IMR-90 (cell line): Measurements from ENCODE around the gene DAD1. TPM values are rescaled to one million over a fixed set of nuclear protein-coding genes. Genes with fewer than 3 reads are reported as not detected.

Experiments used
- ATAC-seq: fragments of 200-7000 bp; cut with Tn5 transposase; 2 replicates; pipeline ENCODE4 v1.9.1; 2020; ENCODE audit warnings: low read depth, mild to moderate bottlenecking, moderate library complexity
- BruUV-seq: library from RNA; stranded (reverse); fragments of 400-500 nt; replicated peaks from 2 replicates; lab custom pipeline; 2021; lab: Mats Ljungman, UMichigan
- CTCF ChIA-PET: fragments of 300-600 bp; formaldehyde crosslinking; extraction: SDS; loops from one replicate; lab custom pipeline; 2021; ENCODE audit warnings: antibody characterized with exemption; lab: Yijun Ruan, JAX
- POLR2A ChIA-PET: fragments of 300-600 bp; sonication (Branson Sonifier 250); formaldehyde crosslinking; loops from one replicate; lab custom pipeline; 2022; ENCODE audit warnings: antibody characterized with exemption; ENCODE audit not compliant: unreplicated experiment; lab: Charles Lee
- DNase-seq: peaks from one replicate; pipeline ENCODE4 v3.0.0; 2013
- H2AFZ ChIP-seq: replicated peaks from 2 replicates; pipeline ENCODE3; 2013; ENCODE audit warnings: low read length, mild to moderate bottlenecking; ENCODE audit not compliant: poor library complexity
- H2AK5ac ChIP-seq: 2 replicates; pipeline ENCODE4 v1.6.1; 2013; ENCODE audit warnings: low read depth, low read length, inconsistent platforms
- H2AK9ac ChIP-seq: replicated peaks from 2 replicates; pipeline ENCODE3; 2013; ENCODE audit warnings: mild to moderate bottlenecking, low read depth, low read length, moderate library complexity; ENCODE audit not compliant: poor library complexity
- H2BK120ac ChIP-seq: 2 replicates; pipeline ENCODE4 v1.6.1; 2013; ENCODE audit warnings: low read depth, low read length, inconsistent platforms
- H2BK15ac ChIP-seq: 3 replicates; pipeline ENCODE4 v1.6.1; 2013; ENCODE audit warnings: low read depth, low read length, inconsistent platforms
- H2BK20ac ChIP-seq: 2 replicates; pipeline ENCODE4 v1.6.1; 2013; ENCODE audit warnings: low read depth, mild to moderate bottlenecking, inconsistent platforms, low read length, moderate library complexity
- H2BK5ac ChIP-seq: 2 replicates; pipeline ENCODE4 v1.6.1; 2013; ENCODE audit warnings: mild to moderate bottlenecking, low read depth, low read length, inconsistent platforms; ENCODE audit not compliant: poor library complexity, severe bottlenecking
- H3K14ac ChIP-seq: replicated peaks from 2 replicates; pipeline ENCODE4 v1.6.1; 2013; ENCODE audit warnings: low read depth, low read length, inconsistent platforms
- H3K18ac ChIP-seq: 2 replicates; pipeline ENCODE4 v1.6.1; 2013; ENCODE audit warnings: low read depth, low read length, control low read depth
- H3K23ac ChIP-seq: 2 replicates; pipeline ENCODE4 v1.6.1; 2013; ENCODE audit warnings: low read depth, low read length, inconsistent platforms
- H3K27ac ChIP-seq: 2 replicates; pipeline ENCODE4 v1.5.1; 2013; ENCODE audit warnings: mild to moderate bottlenecking, control low read depth, low read length; ENCODE audit not compliant: insufficient read depth
- H3K27me3 ChIP-seq: 2 replicates; pipeline ENCODE4 v1.6.1; 2013; ENCODE audit warnings: low read length; ENCODE audit not compliant: control insufficient read depth, insufficient read depth
- H3K36me3 ChIP-seq: 2 replicates; pipeline ENCODE4 v1.6.1; 2013; ENCODE audit warnings: low read length, mixed read lengths; ENCODE audit not compliant: control insufficient read depth, insufficient read depth
- H3K4ac ChIP-seq: 2 replicates; pipeline ENCODE4 v1.6.1; 2013; ENCODE audit warnings: low read depth, low read length, inconsistent platforms
- H3K4me1 ChIP-seq: 2 replicates; pipeline ENCODE4 v1.6.1; 2013; ENCODE audit warnings: low read length, mixed read lengths; ENCODE audit not compliant: control insufficient read depth, insufficient read depth
- H3K4me2 ChIP-seq: 2 replicates; pipeline ENCODE4 v1.6.1; 2013; ENCODE audit warnings: low read depth, mild to moderate bottlenecking, control low read depth, low read length, moderate library complexity
- H3K4me3 ChIP-seq: 2 replicates; pipeline ENCODE4 v1.5.1; 2013; ENCODE audit warnings: low read depth, mild to moderate bottlenecking, control low read depth, low read length, moderate library complexity; ENCODE audit not compliant: insufficient read depth
- H3K56ac ChIP-seq: 2 replicates; pipeline ENCODE4 v1.6.1; 2013; ENCODE audit warnings: low read length, inconsistent platforms; ENCODE audit not compliant: insufficient read depth; ENCODE audit errors: extremely low read depth
- H3K79me1 ChIP-seq, 2 experiments: 2 replicates each; pipeline ENCODE4 v1.6.1; 2013; ENCODE audit warnings: low read length in 2 of 2, inconsistent platforms in 1 of 2, low read depth in 1 of 2
- H3K9ac ChIP-seq: 2 replicates; pipeline ENCODE4 v1.6.1; 2013; ENCODE audit warnings: low read depth, low read length, control low read depth
- H3K9me1 ChIP-seq: 2 replicates; pipeline ENCODE4 v1.6.1; 2013; ENCODE audit warnings: low read length, inconsistent platforms; ENCODE audit not compliant: insufficient read depth
- H3K9me3 ChIP-seq: 2 replicates; pipeline ENCODE4 v1.6.1; 2013; ENCODE audit warnings: low read length; ENCODE audit not compliant: control insufficient read depth, insufficient read depth
- H4K20me1 ChIP-seq: 2 replicates; pipeline ENCODE4 v1.6.1; 2013; ENCODE audit warnings: low read length, inconsistent platforms; ENCODE audit not compliant: insufficient read depth
- H4K5ac ChIP-seq: 2 replicates; pipeline ENCODE4 v1.6.1; 2013; ENCODE audit warnings: mild to moderate bottlenecking, low read depth, low read length, control low read depth
- H4K8ac ChIP-seq, 2 experiments: 2 replicates each; pipeline ENCODE4 v1.6.1; 2013; ENCODE audit warnings: low read depth in 2 of 2, low read length in 2 of 2, control low read depth in 1 of 2, inconsistent platforms in 1 of 2
- H4K91ac ChIP-seq: 2 replicates; pipeline ENCODE4 v1.6.1; 2013; ENCODE audit warnings: low read depth, low read length, inconsistent platforms; ENCODE audit not compliant: insufficient read depth
- CTCF ChIP-seq: conservative IDR thresholded peaks from 2 replicates; pipeline ENCODE4 v1.5.1; 2012; ENCODE audit warnings: mild to moderate bottlenecking, low read depth, low read length, improper control_type of control experiment
- WGBS, 2 experiments: methylation state at CpG; one replicate each; pipeline versions ENCODE4 v1.1.5 to v1.1.7; 2013; ENCODE audit warnings: missing lambda C conversion rate in 2 of 2; ENCODE audit not compliant: insufficient read length in 1 of 2; ENCODE audit errors: extremely low coverage in 2 of 2; 5-methylcytosine and 5-hydroxymethylcytosine counted together
- dilution Hi-C: fragments of 300-500 bp; cut with HindIII; formaldehyde crosslinking; loops from one replicate; pipeline ENCODE4 v1.14.3; 2018; ENCODE audit warnings: low sequenced_read_pairs; ENCODE audit not compliant: unreplicated experiment
- in situ Hi-C: fragments of 300-500 bp; cut with MboI; formaldehyde crosslinking; loops from 3 replicates; pipeline ENCODE4 v1.14.3; 2019; ENCODE audit warnings: low sequenced_read_pairs, inconsistent platforms, mixed read lengths
- intact Hi-C: fragments of 100-400 bp; cut with micrococcal nuclease; formaldehyde crosslinking; loops from 2 replicates; pipeline ENCODE4 v1.10.0; 2022
- polyA plus RNA-seq, 3 experiments: library from polyadenylated mRNA; depleted of rRNA; stranded (reverse); fragments of >200 nt; gene quantifications; 2 replicates each; pipeline ENCODE4 v1.2.3, GENCODE V29; 2012; ENCODE audit warnings: low replicate concordance in 1 of 3
- total RNA-seq: library from RNA; depleted of rRNA; stranded (reverse); fragments of >200 nt; gene quantifications from 2 replicates; pipeline ENCODE4 v1.2.3, GENCODE V29; 2012
- TF ChIP-seq, protein P1 (sequence below): fragments of 150-350 bp; IDR thresholded peaks from 2 replicates; pipeline ENCODE4 v1.6.1; 2016; ENCODE audit warnings: low read depth, mild to moderate bottlenecking, low read length, moderate library complexity, borderline replicate concordance

The DAD1 gene
- total and polyA plus RNA-seq, 2 of the 4 experiments (the other 2 are of a cell fraction), result 396 to 496 TPM

DNA sequence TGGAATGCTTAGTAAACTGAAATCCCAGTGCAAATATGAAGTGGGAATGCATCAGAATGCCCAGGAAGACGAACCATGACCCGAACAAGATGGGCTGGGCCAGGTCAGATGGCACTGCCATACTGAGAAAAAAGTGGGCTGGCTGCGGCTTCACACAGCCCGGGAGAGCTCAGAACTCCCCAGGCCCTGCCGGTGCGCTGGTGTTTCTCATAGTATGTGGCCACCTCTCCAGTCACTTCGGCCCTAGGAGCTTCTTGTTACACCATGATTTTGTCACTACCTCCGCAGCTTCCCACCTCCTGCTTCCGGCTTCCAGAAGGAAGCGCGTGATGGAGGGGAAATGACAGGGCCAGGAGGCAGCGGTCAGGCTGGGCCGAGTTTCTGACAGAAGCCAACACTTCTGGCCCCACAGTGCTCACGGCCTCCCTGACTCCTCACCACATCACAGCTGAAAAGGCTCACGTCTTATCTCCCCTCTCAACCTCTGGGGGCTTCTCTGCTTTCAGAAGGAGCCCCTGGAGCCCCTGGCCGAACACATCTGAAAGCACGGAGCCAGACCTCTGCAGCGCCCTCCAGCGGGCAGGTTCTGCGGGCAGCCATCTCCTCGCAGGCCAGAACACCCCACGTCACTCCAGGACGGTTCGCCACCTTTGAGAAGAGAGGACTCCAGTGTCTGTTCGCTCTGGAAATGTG lies 30.7 kb downstream of the DAD1 start:
- Histone ChIP-seq H3K23ac (no peak overlapping the region), H3K36me3 (no peaks in the 10 kb centered on the region), H3K4me3 (no peak overlapping the region), H3K27ac (no peak overlapping the region), H2AFZ (peak overlapping the region; percentile 43), H4K8ac (no peak overlapping the region; a peak in 1 of 4 replicates), H2BK20ac (no peak overlapping the region), H2BK5ac (no peak overlapping the region), H2AK5ac (no peak overlapping the region), H4K20me1 (no peaks in the 10 kb centered on the region), H3K9me1 (peaks cover 8% of the 10 kb centered on the region), H3K4me2 (no peak overlapping the region), H3K4ac (no peak overlapping the region), H2AK9ac (no peak overlapping the region), H3K4me1 (peaks cover 13% of the 10 kb centered on the region), H3K27me3 (no peaks in the 10 kb centered on the region), H3K9me3 (no peaks in the 10 kb centered on the region), H4K5ac (no peak overlapping the region), H3K14ac (no peak overlapping the region), H3K56ac (no peak overlapping the region), H3K9ac (no peak overlapping the region), H3K79me1 (peaks cover 0 to 5% of the 10 kb centered on the region in 2 experiments; a peak in 1 of 4 replicates), H2BK120ac (peak overlapping the region; percentile 17; the same call in 1 of the 2 replicates), H4K91ac (no peak overlapping the region), H2BK15ac (no peak overlapping the region), H3K18ac (no peak overlapping the region)
- 0 out of 2 replicates have a peak, but pooled peaks have one; percentile 8 for TF ChIP-seq CTCF
- TF ChIP-seq, protein P1, sequence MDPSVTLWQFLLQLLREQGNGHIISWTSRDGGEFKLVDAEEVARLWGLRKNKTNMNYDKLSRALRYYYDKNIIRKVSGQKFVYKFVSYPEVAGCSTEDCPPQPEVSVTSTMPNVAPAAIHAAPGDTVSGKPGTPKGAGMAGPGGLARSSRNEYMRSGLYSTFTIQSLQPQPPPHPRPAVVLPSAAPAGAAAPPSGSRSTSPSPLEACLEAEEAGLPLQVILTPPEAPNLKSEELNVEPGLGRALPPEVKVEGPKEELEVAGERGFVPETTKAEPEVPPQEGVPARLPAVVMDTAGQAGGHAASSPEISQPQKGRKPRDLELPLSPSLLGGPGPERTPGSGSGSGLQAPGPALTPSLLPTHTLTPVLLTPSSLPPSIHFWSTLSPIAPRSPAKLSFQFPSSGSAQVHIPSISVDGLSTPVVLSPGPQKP, result no peak
- dilution Hi-C loops, result no loop called here
- in situ Hi-C loops, result loop anchor here (5.0 to 10.0 kb wide), 4 partner anchors 166 to 506 kb away; partner anchors contain the start of gene OXA1L
- DNase-seq, result no peak
- no peak for ATAC-seq
- 74% methylated on average over 10 of the region's 25 CpGs; no CpG with 5 or more reads in 1 of the 2 experiments for WGBS, 2 experiments
- ChIA-PET POLR2A (no interaction called here), CTCF (no interaction called here)
- intact Hi-C loops, result loop anchor here (5.0 to 10.0 kb wide), 4 partner anchors 209 to 746 kb away; partner anchors contain the start of genes BCL2L2, MMP14, OXA1L and PPP1R3E
- BruUV-seq, result no TSS peak
